ENCODE data around the gene ABI3.
"Not testable (repeated sequence)": the region's sequence is repeated elsewhere in the genome, so short reads cannot be mapped to it uniquely, and the experiment has no call there.

The ABI3 gene

GRCh38 chr17:49260011-49260816 lies 49.7 kb downstream of the ABI3 start:
- peak; percentile 59 for DNase-seq

DNA sequence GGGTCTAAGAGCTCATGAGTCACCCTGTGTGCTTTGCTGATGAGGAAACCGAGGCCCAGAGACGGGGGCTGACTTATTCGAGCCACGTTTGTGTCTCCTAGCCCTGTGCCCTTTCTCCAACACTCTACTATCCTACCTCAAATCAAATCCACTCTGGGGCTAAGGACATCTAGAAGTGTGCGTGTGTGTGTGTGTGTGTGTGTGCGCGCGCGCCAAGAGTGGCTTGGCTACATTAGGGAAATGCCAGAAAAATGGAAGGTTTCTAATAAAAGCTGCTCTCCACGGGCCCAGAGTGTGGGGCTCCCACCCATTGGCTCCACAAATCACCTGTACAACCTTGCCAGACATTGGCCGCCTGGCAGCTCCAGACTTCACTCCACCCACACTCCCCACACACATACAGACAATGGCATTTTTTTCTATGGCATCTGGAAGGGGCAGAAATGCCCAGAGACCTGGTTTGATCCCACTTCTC lies 50.3 kb downstream of the ABI3 start:
- DNase-seq: peak; percentile 52

- not testable (repeated sequence) for DNase-seq
These were observed 51.0 kb downstream of the ABI3 start for GRCh38 chr17:49261540-49261939.

GRCh38 chr17:49266233-49266632 lies 55.7 kb downstream of the ABI3 start:
- DNase-seq: no peak

GRCh38 chr17:49267912-49268311 lies 57.4 kb downstream of the ABI3 start:
- DNase-seq: no peak

GRCh38 chr17:49269356-49269755 lies 58.8 kb downstream of the ABI3 start:
- no peak for DNase-seq

Data from stimulated activated CD4-positive, alpha-beta T cell treated with anti-CD3 and anti-CD28 coated beads, Interleukin-4, amount 100 ng/mL, for 24 hours (primary cell).